ENCODE measurements around the gene TMEM185A.
"Not testable (repeated sequence)": the region's sequence is repeated elsewhere in the genome, so short reads cannot be mapped to it uniquely, and the experiment has no call there.

TMEM185A gene

GRCh38 chrX:149551245-149551938, 80.2 kb downstream of the TMEM185A start:
- DNase-seq (ENCODE audit: low read depth in 2 of 2), result not testable (repeated sequence)

DNA sequence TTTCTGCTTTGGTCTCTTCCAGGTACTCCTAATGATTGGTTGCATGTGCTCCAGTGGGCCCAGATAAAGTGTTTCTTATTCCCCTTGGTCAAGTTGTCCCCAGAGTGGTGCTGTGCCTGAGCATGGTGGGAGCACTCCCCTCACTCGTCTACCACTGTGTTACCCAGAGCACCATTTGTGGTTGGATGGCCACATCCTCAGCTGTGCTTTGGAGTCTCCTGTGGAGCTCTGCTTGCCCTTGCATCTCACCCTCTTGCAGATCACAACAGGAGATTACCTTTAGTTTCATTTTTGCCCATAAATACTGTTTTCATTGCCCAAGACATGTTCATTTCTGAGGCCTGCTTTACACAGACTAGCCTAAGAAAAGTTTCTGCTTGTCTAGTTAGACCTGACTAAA, 81.1 kb downstream of the TMEM185A start:
- not testable (repeated sequence) for DNase-seq (ENCODE audit: low read depth in 2 of 2)

GRCh38 chrX:149549701-149550100, 81.9 kb downstream of the TMEM185A start, which contains the start of gene HSFX3:
Gene HSFX3 (minus strand): TSS chrX:149549924. CDS start chrX:149549852, 72 bp downstream.
- DNase-seq (ENCODE audit: low read depth in 2 of 2), result not testable (repeated sequence)

GRCh38 chrX:149547782-149548181, 83.8 kb downstream of the TMEM185A start:
- DNase-seq (ENCODE audit: low read depth in 2 of 2), result not testable (repeated sequence)

GRCh38 chrX:149546962-149547361, 84.6 kb downstream of the TMEM185A start:
- DNase-seq (ENCODE audit: low read depth in 2 of 2), result not testable (repeated sequence)

All from stimulated activated CD8-positive, alpha-beta memory T cell treated with anti-CD3 and anti-CD28 coated beads, Interleukin-15, amount 100 ng/mL, for 4 hours (primary cell).